Measurements from ENCODE around the gene CDH23.

GRCh38 chr10:71755179-71755879, 358.6 kb downstream of the CDH23 start:
- TF ChIP-seq CTCF (IDR thresholded peaks at IDR 0.05; ENCODE audit: low read length), result no peak
- no peak for TF ChIP-seq EZH2phosphoT487 (IDR thresholded peaks at IDR 0.05; ENCODE audit: low read length)
- no peak for TF ChIP-seq EZH2 (optimal IDR thresholded peaks at IDR 0.05; ENCODE audit: low read depth, low read length)

Measured in MM.1S (cell line).